GM10248 (cell line): ENCODE results near the gene DCST2.

Experiments used
- CTCF ChIA-PET: fragments of 300-600 bp; sonication (Branson Sonifier 250); formaldehyde crosslinking; extraction: SDS; loops from one replicate; lab custom pipeline; 2021; ENCODE audit warnings: antibody characterized with exemption; lab: Yijun Ruan, JAX
- POLR2A ChIA-PET: fragments of 350-650 bp; sonication (Branson Sonifier 250); formaldehyde crosslinking; extraction: SDS; loops from one replicate; lab custom pipeline; 2020; ENCODE audit warnings: antibody characterized with exemption; lab: Yijun Ruan, JAX
- DNase-seq: peaks from one replicate; pipeline ENCODE4 v3.0.0; 2012; ENCODE audit errors: extremely low spot score
- CTCF ChIP-seq: IDR thresholded peaks from 2 replicates; pipeline ENCODE4 v1.5.1; 2012; ENCODE audit warnings: mild to moderate bottlenecking, low read depth; ENCODE audit errors: extremely low read depth, missing control alignments, control extremely low read depth

DCST2 gene

GRCh38 chr1:155038602-155039307 is 5.2 kb upstream of the DCST2 start:
- POLR2A ChIA-PET: interaction anchor here (0.5 kb wide), 1 partner anchor 12 kb away, joined by 3 read pairs; the partner anchor contains the start of gene ADAM15
- DNase-seq: no peak

GRCh38 chr1:155037851-155038441 is 4.4 kb upstream of the DCST2 start:
- TF ChIP-seq CTCF: no peak
- CTCF ChIA-PET: interaction anchor here (1.3 to 20.4 kb wide), 4 partner anchors 13 to 26 kb away, joined by 3 to 285 read pairs (median 12); partner anchors contain the start of genes ADAM15 and EFNA4
- POLR2A ChIA-PET: interaction anchor here (0.7 kb wide), 1 partner anchor 17 kb away, joined by 7 read pairs; no protein-coding TSS in a partner anchor
- DNase-seq: no peak

More at GRCh38 chr1:155038602-155039307, 5.2 kb upstream of the DCST2 start:
- no peak for TF ChIP-seq CTCF
- CTCF ChIA-PET: interaction anchor here (0.7 to 20.4 kb wide), 7 partner anchors 9 to 46 kb away, joined by 3 to 285 read pairs (median 5); partner anchors contain the start of genes ADAM15 and EFNA4

GRCh38 chr1:155037043-155037442 is 3.5 kb upstream of the DCST2 start:
- no peak for TF ChIP-seq CTCF
- ChIA-PET POLR2A (interaction anchor here (0.7 kb wide), 1 partner anchor 16 kb away, joined by 7 read pairs; no protein-coding TSS in a partner anchor), CTCF (interaction anchor here (2.0 to 20.4 kb wide), 3 partner anchors 14 to 25 kb away, joined by 10 to 285 read pairs (median 13); partner anchors contain the start of genes ADAM15 and EFNA4)
- no peak for DNase-seq

GRCh38 chr1:155035936-155036335 is 2.4 kb upstream of the DCST2 start:
- CTCF ChIA-PET: interaction anchor here (1.0 to 4.4 kb wide), 4 partner anchors 8 to 49 kb away, joined by 3 to 22 read pairs (median 4); no protein-coding TSS in a partner anchor
- DNase-seq: no peak
- POLR2A ChIA-PET: no interaction called here
- TF ChIP-seq CTCF: no peak

- ChIA-PET CTCF (interaction anchor here (1.0 to 4.4 kb wide), 7 partner anchors 9 to 57 kb away, joined by 3 to 22 read pairs (median 6); partner anchors contain the start of gene ADAM15), POLR2A (no interaction called here)
- no peak for DNase-seq
- no peak for TF ChIP-seq CTCF
Observed at GRCh38 chr1:155034318-155035208, 982 bp upstream of the DCST2 start.

GRCh38 chr1:155032886-155033285 is 695 bp downstream of the DCST2 start:
- POLR2A ChIA-PET: no interaction called here

More at GRCh38 chr1:155032886-155033285, 695 bp downstream of the DCST2 start:
- CTCF ChIA-PET: interaction anchor here (1.2 to 4.4 kb wide), 5 partner anchors 11 to 135 kb away, joined by 3 to 22 read pairs (median 4); partner anchors contain the start of gene ADAM15
- TF ChIP-seq CTCF: no peak
- DNase-seq: no peak
